GM19043 (cell line): Measurements from ENCODE around the gene HMGCS2.
"Not testable (repeated sequence)": the region's sequence is repeated elsewhere in the genome, so short reads cannot be mapped to it uniquely, and the experiment has no call there.

Experiments used
- ATAC-seq: cut with Tn5 transposase; IDR thresholded peaks from one replicate; pipeline ENCODE4 v1.9.1; 2021; ENCODE audit warnings: low read depth; ENCODE audit not compliant: unreplicated experiment

HMGCS2 gene

GRCh38 chr1:119790451-119791198 is 21.9 kb upstream of the HMGCS2 start:
- ATAC-seq: no peak

GRCh38 chr1:119787776-119788175 is 19.1 kb upstream of the HMGCS2 start:
- no peak for ATAC-seq

- ATAC-seq: not testable (repeated sequence)
Observed at GRCh38 chr1:119786473-119787050, 17.9 kb upstream of the HMGCS2 start.

- not testable (repeated sequence) for ATAC-seq
Observed at GRCh38 chr1:119786046-119786445, 17.3 kb upstream of the HMGCS2 start.

GRCh38 chr1:119784191-119784781 is 15.6 kb upstream of the HMGCS2 start:
- ATAC-seq: no peak

GRCh38 chr1:119783354-119784185 is 14.9 kb upstream of the HMGCS2 start:
- no peak for ATAC-seq

GRCh38 chr1:119782631-119783325 is 14.1 kb upstream of the HMGCS2 start:
- no peak for ATAC-seq

- ATAC-seq: no peak
Observed at GRCh38 chr1:119781434-119782210, 12.9 kb upstream of the HMGCS2 start.

GRCh38 chr1:119779869-119780356 is 11.2 kb upstream of the HMGCS2 start:
- ATAC-seq: no peak

- no peak for ATAC-seq
Observed at GRCh38 chr1:119778886-119779560, 10.3 kb upstream of the HMGCS2 start.

GRCh38 chr1:119778359-119778758 is 9.7 kb upstream of the HMGCS2 start:
- no peak for ATAC-seq

GRCh38 chr1:119774746-119775490 is 6.2 kb upstream of the HMGCS2 start:
- no peak for ATAC-seq

- no peak for ATAC-seq
Observed at GRCh38 chr1:119773711-119774241, 5.1 kb upstream of the HMGCS2 start.

- no peak for ATAC-seq
Observed at GRCh38 chr1:119772298-119772697, 3.6 kb upstream of the HMGCS2 start.

GRCh38 chr1:119771770-119772169 is 3.1 kb upstream of the HMGCS2 start:
- ATAC-seq: no peak

GRCh38 chr1:119771016-119771415 is 2.3 kb upstream of the HMGCS2 start:
- no peak for ATAC-seq

- ATAC-seq: no peak
Observed at GRCh38 chr1:119767486-119767885, 1.2 kb downstream of the HMGCS2 start.

- no peak for ATAC-seq
Observed at GRCh38 chr1:119766374-119766794, 2.3 kb downstream of the HMGCS2 start.
